CD14-positive monocyte (primary cell): ENCODE data around the gene NPY4R2. TPM values are rescaled to one million over a fixed set of nuclear protein-coding genes. Genes with fewer than 3 reads are reported as not detected.
A peak's percentile ranks its signal among the peaks of the same experiment; 100 is the strongest.
"Not testable (repeated sequence)": the region's sequence is repeated elsewhere in the genome, so short reads cannot be mapped to it uniquely, and the experiment has no call there.

Source experiments
- DNase-seq, 3 donors: peaks; one replicate each; pipeline ENCODE4 v3.0.0-alpha.2; 2011 to 2022
- H2AFZ ChIP-seq: 2 replicates; pipeline ENCODE4 v1.6.0; 2012; ENCODE audit warnings: mild to moderate bottlenecking, low read depth, low read length, inconsistent platforms; ENCODE audit not compliant: insufficient read depth, poor library complexity, severe bottlenecking
- H3K27ac ChIP-seq, 2 donors: 1 replicate in 1 of 2; 2 replicates in 1 of 2; pipeline ENCODE4 v1.5.1; 2012 to 2013; ENCODE audit warnings: low read length in 2 of 2, control low read depth in 1 of 2, inconsistent platforms in 1 of 2, low read depth in 1 of 2, mild to moderate bottlenecking in 1 of 2
- H3K27me3 ChIP-seq, 2 donors: one replicate each; pipeline versions ENCODE4 v1.6.0 to v1.6.1; 2011 to 2013; ENCODE audit warnings: low read length in 2 of 2; ENCODE audit not compliant: control insufficient read depth in 2 of 2, insufficient read depth in 2 of 2
- H3K36me3 ChIP-seq, 2 donors: replicated peaks in 1 of 2; 1 replicate in 1 of 2; 2 replicates in 1 of 2; pipeline versions ENCODE4 v1.5.1 to v1.6.1; 2012 to 2013; ENCODE audit warnings: low read length in 2 of 2, control low read depth in 1 of 2, inconsistent platforms in 1 of 2, mild to moderate bottlenecking in 1 of 2; ENCODE audit not compliant: insufficient read depth in 2 of 2, control insufficient read depth in 1 of 2
- H3K4me1 ChIP-seq, 2 donors: 1 replicate in 1 of 2; 2 replicates in 1 of 2; pipeline versions ENCODE4 v1.5.1 to v1.6.1; 2012 to 2013; ENCODE audit warnings: low read length in 2 of 2, control low read depth in 1 of 2, inconsistent platforms in 1 of 2, mild to moderate bottlenecking in 1 of 2, moderate library complexity in 1 of 2; ENCODE audit not compliant: insufficient read depth in 2 of 2, control insufficient read depth in 1 of 2
- H3K4me2 ChIP-seq: replicated peaks from 2 replicates; pipeline ENCODE3; 2012; ENCODE audit warnings: low read length, moderate library complexity, mild to moderate bottlenecking; ENCODE audit not compliant: poor library complexity, severe bottlenecking; ENCODE audit errors: extremely low read depth
- H3K4me3 ChIP-seq, 3 experiments: fragments of 200-600 bp in 1 of 3; sonication (generic) in 1 of 3; replicated peaks in 1 of 3; 1 replicate in 2 of 3; 2 replicates in 1 of 3; pipeline ENCODE4 v1.5.1; 2011 to 2013; ENCODE audit warnings: low read length in 3 of 3, mild to moderate bottlenecking in 3 of 3, control low read depth in 2 of 3, low read depth in 2 of 3, inconsistent platforms in 1 of 3, moderate library complexity in 1 of 3
- H3K79me2 ChIP-seq: 2 replicates; pipeline ENCODE4 v1.6.0; 2012; ENCODE audit warnings: mild to moderate bottlenecking, control low read depth, inconsistent platforms, low read length, moderate library complexity; ENCODE audit not compliant: insufficient read depth
- H3K9ac ChIP-seq: 2 replicates; pipeline ENCODE4 v1.6.0; 2017; ENCODE audit warnings: low read length, mild to moderate bottlenecking; ENCODE audit not compliant: insufficient read depth, poor library complexity, severe bottlenecking
- H3K9me3 ChIP-seq, 2 donors: replicated peaks in 1 of 2; 1 replicate in 1 of 2; 2 replicates in 1 of 2; pipeline versions ENCODE4 v1.5.1 to v1.6.1; 2012 to 2013; ENCODE audit warnings: low read length in 2 of 2, control low read depth in 1 of 2; ENCODE audit not compliant: control insufficient read depth in 1 of 2, insufficient read depth in 1 of 2
- H4K20me1 ChIP-seq: 2 replicates; pipeline ENCODE4 v1.6.0; 2012; ENCODE audit warnings: mild to moderate bottlenecking, low read length, control low read depth, moderate library complexity; ENCODE audit not compliant: insufficient read depth
- H3K27ac Mint-ChIP-seq, 7 donors: one replicate each; pipeline ENCODE4 v1.8.0; 2020; ENCODE audit warnings: mild to moderate bottlenecking in 7 of 7, mixed read lengths in 7 of 7, moderate library complexity in 6 of 7, inconsistent platforms in 2 of 7
- H3K27me3 Mint-ChIP-seq, 3 donors: one replicate each; pipeline ENCODE4 v1.8.0; 2021 to 2022; ENCODE audit warnings: low read depth in 3 of 3, mild to moderate bottlenecking in 3 of 3, mixed read lengths in 3 of 3, moderate library complexity in 3 of 3, inconsistent platforms in 1 of 3
- H3K36me3 Mint-ChIP-seq, 2 donors: one replicate each; pipeline ENCODE4 v1.8.0; 2020; ENCODE audit warnings: mixed read lengths in 2 of 2, inconsistent platforms in 1 of 2, mild to moderate bottlenecking in 1 of 2
- H3K4me1 Mint-ChIP-seq: one replicate; pipeline ENCODE4 v1.8.0; 2020; ENCODE audit warnings: mild to moderate bottlenecking, mixed read lengths
- H3K4me3 Mint-ChIP-seq, 2 donors: one replicate each; pipeline ENCODE4 v1.8.0; 2020; ENCODE audit warnings: mild to moderate bottlenecking in 2 of 2, mixed read lengths in 2 of 2, moderate library complexity in 1 of 2
- H3K9me3 Mint-ChIP-seq, 7 donors: one replicate each; pipeline ENCODE4 v1.8.0; 2020 to 2022; ENCODE audit warnings: mixed read lengths in 7 of 7, mild to moderate bottlenecking in 6 of 7, moderate library complexity in 6 of 7, inconsistent platforms in 2 of 7
- WGBS: methylation state at CpG from one replicate; pipeline ENCODE4 v1.1.5; 2013; ENCODE audit warnings: missing lambda C conversion rate; ENCODE audit not compliant: insufficient coverage; 5-methylcytosine and 5-hydroxymethylcytosine counted together
- intact Hi-C, 2 donors: fragments of 100-400 bp; cut with micrococcal nuclease; formaldehyde crosslinking; loops; one replicate each; pipeline versions ENCODE4 v1.15.0 to v1.15.1; 2023
- polyA plus RNA-seq, 3 donors: library from polyadenylated mRNA; depleted of rRNA in 1 of 3; unstranded in 2 of 3; stranded (reverse) in 1 of 3; fragments of 300-500 nt in 2 of 3; fragments of >200 nt in 1 of 3; fragmentation: Illumina TruSeq in 2 of 3; gene quantifications; 1 replicate in 2 of 3; 2 replicates in 1 of 3; pipeline ENCODE4 v1.2.3, GENCODE V29; 2012 to 2021

Gene NPY4R2
- polyA plus RNA-seq, 3 donors = not detected

- H3K27me3 Mint-ChIP-seq, H3K36me3 Mint-ChIP-seq, H3K79me2 ChIP-seq, H3K27ac ChIP-seq, H3K4me1 ChIP-seq, intact Hi-C loops, H3K27ac Mint-ChIP-seq, H3K9me3 ChIP-seq, DNase-seq, H4K20me1 ChIP-seq, H3K36me3 ChIP-seq, H3K9ac ChIP-seq, H2AFZ ChIP-seq, H3K27me3 ChIP-seq, H3K4me3 ChIP-seq, H3K4me2 ChIP-seq, H3K4me1 Mint-ChIP-seq, H3K4me3 Mint-ChIP-seq: not testable (repeated sequence)
- H3K9me3 Mint-ChIP-seq = peaks cover 2 to 12% (median 4%) of the 10 kb centered on the region in 7 donors
- no CpG with 5 or more reads among the region's 2 CpGs for WGBS
Measured at GRCh38 chr10:47940821-47941220, 22.4 kb downstream of the NPY4R2 start.

GRCh38 chr10:47941379-47941778 is 22.9 kb downstream of the NPY4R2 start:
- no CpG with 5 or more reads among the region's 6 CpGs for WGBS
- H3K79me2 ChIP-seq, DNase-seq, H3K4me1 Mint-ChIP-seq, H3K27me3 ChIP-seq, H3K36me3 Mint-ChIP-seq, H3K9ac ChIP-seq, H3K27ac ChIP-seq, H3K27me3 Mint-ChIP-seq, H2AFZ ChIP-seq, intact Hi-C loops, H3K36me3 ChIP-seq, H3K9me3 ChIP-seq, H3K4me2 ChIP-seq, H4K20me1 ChIP-seq, H3K4me3 ChIP-seq, H3K27ac Mint-ChIP-seq, H3K4me3 Mint-ChIP-seq, H3K4me1 ChIP-seq: not testable (repeated sequence)
- peaks cover 2 to 13% (median 4%) of the 10 kb centered on the region in 7 donors for H3K9me3 Mint-ChIP-seq

- WGBS = no CpG with 5 or more reads among the region's 8 CpGs
- H3K4me2 ChIP-seq, H3K27me3 ChIP-seq, H3K9ac ChIP-seq, H4K20me1 ChIP-seq, H3K27ac ChIP-seq, H3K79me2 ChIP-seq, H3K4me3 Mint-ChIP-seq, H3K4me1 ChIP-seq, H3K4me1 Mint-ChIP-seq, H2AFZ ChIP-seq, H3K27me3 Mint-ChIP-seq, DNase-seq, H3K36me3 Mint-ChIP-seq, H3K9me3 ChIP-seq, intact Hi-C loops, H3K4me3 ChIP-seq, H3K36me3 ChIP-seq: not testable (repeated sequence)
- Mint-ChIP-seq H3K9me3 (peaks cover 3 to 16% (median 6%) of the 10 kb centered on the region in 7 donors), H3K27ac (peak overlapping the region in 1 of 7 donors; percentile 35)
Measured at GRCh38 chr10:47942351-47943019, 24.0 kb downstream of the NPY4R2 start.

- peaks cover 7 to 21% (median 10%) of the 10 kb centered on the region in 7 donors for H3K9me3 Mint-ChIP-seq
- intact Hi-C loops, H3K4me3 Mint-ChIP-seq, H3K27me3 ChIP-seq, H3K4me1 Mint-ChIP-seq, H3K9ac ChIP-seq, H3K27me3 Mint-ChIP-seq, H2AFZ ChIP-seq, H3K4me1 ChIP-seq, H3K27ac Mint-ChIP-seq, H3K4me3 ChIP-seq, H3K79me2 ChIP-seq, DNase-seq, H3K4me2 ChIP-seq, H3K36me3 ChIP-seq, H4K20me1 ChIP-seq, H3K27ac ChIP-seq, H3K36me3 Mint-ChIP-seq: not testable (repeated sequence)
- H3K9me3 ChIP-seq = peaks cover 0 to 12% of the 10 kb centered on the region in 2 donors
- no CpG with 5 or more reads among the region's 4 CpGs for WGBS
Measured at GRCh38 chr10:47943328-47943727, 24.9 kb downstream of the NPY4R2 start.
